ENCODE data around the gene MYBPC1.
A peak's percentile ranks its signal among the peaks of the same experiment; 100 is the strongest.
"Not testable (repeated sequence)": the region's sequence is repeated elsewhere in the genome, so short reads cannot be mapped to it uniquely, and the experiment has no call there.

MYBPC1 gene

GRCh38 chr12:101653030-101653429 is 58.3 kb downstream of the MYBPC1 start:
- DNase-seq = no peak

GRCh38 chr12:101653503-101653902 is 58.7 kb downstream of the MYBPC1 start:
- peak in 1 of 51 donors; percentile 6 for DNase-seq

GRCh38 chr12:101654442-101654841 is 59.7 kb downstream of the MYBPC1 start:
- no peak for DNase-seq

GRCh38 chr12:101655393-101655792 is 60.6 kb downstream of the MYBPC1 start:
- DNase-seq = no peak

GRCh38 chr12:101660662-101661061 is 65.9 kb downstream of the MYBPC1 start:
- not testable (repeated sequence) for DNase-seq

- no peak for DNase-seq
Measured at GRCh38 chr12:101663298-101663697, 68.5 kb downstream of the MYBPC1 start.

- no peak for DNase-seq
Measured at GRCh38 chr12:101664992-101665391, 70.2 kb downstream of the MYBPC1 start.

GRCh38 chr12:101666052-101666728 is 71.4 kb downstream of the MYBPC1 start:
- peak in 24 of 51 donors; percentile 3 to 84 (median 44) for DNase-seq

GRCh38 chr12:101667591-101667990 is 72.8 kb downstream of the MYBPC1 start:
- peak in 1 of 51 donors; percentile 2 for DNase-seq

- peak in 2 of 51 donors; percentile 3 to 7 for DNase-seq
Measured at GRCh38 chr12:101670007-101670671, 75.4 kb downstream of the MYBPC1 start.

GRCh38 chr12:101671157-101671791 is 76.5 kb downstream of the MYBPC1 start:
- peak in 8 of 51 donors; percentile 2 to 38 (median 10) for DNase-seq

- peak in 1 of 51 donors; percentile 38 for DNase-seq
Measured at GRCh38 chr12:101671833-101672232, 77.1 kb downstream of the MYBPC1 start.

- DNase-seq = no peak
Measured at GRCh38 chr12:101675555-101675954, 80.8 kb downstream of the MYBPC1 start.

- DNase-seq = not testable (repeated sequence)
Measured at GRCh38 chr12:101676497-101676896, 81.7 kb downstream of the MYBPC1 start.

- DNase-seq = no peak
Measured at GRCh38 chr12:101678081-101678480, 83.3 kb downstream of the MYBPC1 start.

- peak in 4 of 51 donors; percentile 6 to 38 (median 13) for DNase-seq
Measured at GRCh38 chr12:101680240-101680639, 85.5 kb downstream of the MYBPC1 start.

- no peak for DNase-seq
Measured at GRCh38 chr12:101680647-101681046, 85.9 kb downstream of the MYBPC1 start.

- DNase-seq = not testable (repeated sequence)
Measured at GRCh38 chr12:101681627-101682026, 86.9 kb downstream of the MYBPC1 start.

- DNase-seq = no peak
Measured at GRCh38 chr12:101685092-101685491, 90.3 kb downstream of the MYBPC1 start.

- peak in 5 of 51 donors; percentile 4 to 24 (median 12) for DNase-seq
Measured at GRCh38 chr12:101686176-101686575, 91.4 kb downstream of the MYBPC1 start.

GRCh38 chr12:101690544-101691098 is 95.8 kb downstream of the MYBPC1 start:
- no peak for DNase-seq

- DNase-seq = no peak
Measured at GRCh38 chr12:101691503-101692096, 96.8 kb downstream of the MYBPC1 start.

All from hypothalamus (tissue), 51 donors.